B cell (primary cell): Measurements from ENCODE around the gene M1AP. TPM values are rescaled to one million over a fixed set of nuclear protein-coding genes. Genes with fewer than 3 reads are reported as not detected.

Experiments used
- ATAC-seq: fragments of 200-7000 bp; cut with Tn5 transposase; one replicate; pipeline ENCODE4 v1.10.0; 2021; ENCODE audit warnings: low read depth, mild to moderate bottlenecking, moderate number of reproducible peaks, moderate library complexity
- CTCF ChIA-PET: fragments of 350-600 bp; sonication (Branson Sonifier 250); formaldehyde crosslinking; loops from one replicate; lab custom pipeline; 2021; ENCODE audit warnings: antibody characterized with exemption, inconsistent platforms; lab: Charles Lee
- POLR2A ChIA-PET: fragments of 350-600 bp; sonication (Branson Sonifier 250); formaldehyde crosslinking; loops from one replicate; lab custom pipeline; 2021; ENCODE audit warnings: antibody characterized with exemption; lab: Charles Lee
- DNase-seq: peaks from one replicate; pipeline ENCODE4 v3.0.0; 2013
- H2AFZ ChIP-seq: 2 replicates; pipeline ENCODE4 v1.6.1; 2012; ENCODE audit warnings: mild to moderate bottlenecking, low read depth, low read length; ENCODE audit not compliant: insufficient read depth, poor library complexity, severe bottlenecking
- H3K27ac ChIP-seq, 2 donors: 1 replicate in 1 of 2; 2 replicates in 1 of 2; pipeline ENCODE4 v1.5.1; 2012 to 2013; ENCODE audit warnings: low read length in 2 of 2, mild to moderate bottlenecking in 2 of 2, moderate library complexity in 1 of 2
- H3K27me3 ChIP-seq, 4 experiments: fragments of 200-600 bp in 1 of 4; sonication (generic) in 1 of 4; replicated peaks in 1 of 4; 1 replicate in 2 of 4; 2 replicates in 2 of 4; pipeline versions ENCODE4 v1.6.1 to v1.7.0; 2013 to 2016; ENCODE audit warnings: low read length in 3 of 4, mild to moderate bottlenecking in 2 of 4, mixed read lengths in 1 of 4, moderate library complexity in 1 of 4; ENCODE audit not compliant: insufficient read depth in 4 of 4, control insufficient read depth in 3 of 4; ENCODE audit errors: control extremely low read depth in 1 of 4
- H3K36me3 ChIP-seq, 2 experiments: replicated peaks in 1 of 2; 1 replicate in 1 of 2; 2 replicates in 1 of 2; pipeline versions ENCODE4 v1.6.1 to v1.7.1; 2013; ENCODE audit warnings: low read length in 1 of 2; ENCODE audit not compliant: insufficient read depth in 2 of 2, control insufficient read depth in 1 of 2; ENCODE audit errors: control extremely low read depth in 1 of 2, extremely low read depth in 1 of 2
- H3K4me1 ChIP-seq, 2 donors: fragments of 200-600 bp in 1 of 2; sonication (generic) in 1 of 2; 1 replicate in 1 of 2; 2 replicates in 1 of 2; pipeline versions ENCODE4 v1.5.1 to v1.6.1; 2013 to 2017; ENCODE audit warnings: low read length in 2 of 2; ENCODE audit not compliant: control insufficient read depth in 2 of 2, insufficient read depth in 2 of 2
- H3K4me2 ChIP-seq: replicated peaks from 2 replicates; pipeline ENCODE3; 2012; ENCODE audit warnings: mild to moderate bottlenecking, low read depth, low read length; ENCODE audit not compliant: poor library complexity, severe bottlenecking
- H3K4me3 ChIP-seq, 5 experiments: fragments of 200-600 bp in 1 of 5; sonication (generic) in 1 of 5; 1 replicate in 3 of 5; 2 replicates in 2 of 5; pipeline versions ENCODE4 v1.5.1 to v1.7.0; 2011 to 2016; ENCODE audit warnings: low read length in 4 of 5, mild to moderate bottlenecking in 4 of 5, low read depth in 2 of 5, control low read depth in 1 of 5, moderate library complexity in 1 of 5; ENCODE audit not compliant: insufficient read depth in 1 of 5; ENCODE audit errors: control extremely low read depth in 1 of 5, extremely low read depth in 1 of 5
- H3K79me2 ChIP-seq: fragments of 200-600 bp; sonication (generic); one replicate; pipeline ENCODE4 v1.6.0; 2016; ENCODE audit warnings: low read length; ENCODE audit not compliant: control insufficient read depth, insufficient read depth
- H3K9ac ChIP-seq: fragments of 200-600 bp; sonication (generic); 2 replicates; pipeline ENCODE4 v1.6.1; 2017; ENCODE audit warnings: mild to moderate bottlenecking, low read length, moderate library complexity
- H3K9me3 ChIP-seq, 3 donors: one replicate each; pipeline versions ENCODE4 v1.6.1 to v1.7.1; 2013; ENCODE audit warnings: low read length in 2 of 3; ENCODE audit not compliant: control insufficient read depth in 2 of 3, insufficient read depth in 1 of 3; ENCODE audit errors: control extremely low read depth in 1 of 3
- H4K20me1 ChIP-seq: 2 replicates; pipeline ENCODE4 v1.6.0; 2012; ENCODE audit warnings: mild to moderate bottlenecking, low read length; ENCODE audit not compliant: insufficient read depth, control insufficient read depth, poor library complexity, severe bottlenecking
- H3K27ac Mint-ChIP-seq: one replicate; pipeline ENCODE4 v1.8.0; 2021; ENCODE audit warnings: mixed read lengths
- H3K27me3 Mint-ChIP-seq: one replicate; pipeline ENCODE4 v1.8.0; 2021; ENCODE audit warnings: mixed read lengths
- H3K4me1 Mint-ChIP-seq: one replicate; pipeline ENCODE4 v1.8.0; 2021; ENCODE audit warnings: mixed read lengths
- H3K4me3 Mint-ChIP-seq: one replicate; pipeline ENCODE4 v1.8.0; 2021; ENCODE audit warnings: mixed read lengths
- H3K9me3 Mint-ChIP-seq: one replicate; pipeline ENCODE4 v1.8.0; 2022; ENCODE audit warnings: mixed read lengths; ENCODE audit not compliant: insufficient read depth
- CTCF ChIP-seq: fragments of 200-600 bp; IDR thresholded peaks from one replicate; pipeline ENCODE4 v1.8.0; 2022; ENCODE audit warnings: antibody characterized with exemption, mild to moderate bottlenecking
- EZH2 ChIP-seq: IDR thresholded peaks from 2 replicates; pipeline ENCODE4 v1.6.1; 2012; ENCODE audit warnings: borderline replicate concordance, low read depth, mild to moderate bottlenecking, moderate library complexity, low read length; ENCODE audit not compliant: insufficient read depth, poor library complexity, severe bottlenecking
- WGBS: methylation state at CpG from one replicate; pipeline ENCODE4 v1.1.5; 2013; ENCODE audit warnings: missing lambda C conversion rate; ENCODE audit not compliant: insufficient coverage; 5-methylcytosine and 5-hydroxymethylcytosine counted together
- intact Hi-C: fragments of 100-400 bp; cut with micrococcal nuclease; formaldehyde crosslinking; loops from one replicate; pipeline ENCODE4 v1.10.0; 2022
- polyA plus RNA-seq: library from polyadenylated mRNA; depleted of rRNA; stranded (reverse); fragments of >200 nt; gene quantifications from 2 replicates; pipeline ENCODE4 v1.2.3, GENCODE V29; 2012
- total RNA-seq, 2 donors: library from RNA; stranded (reverse); fragments of 120-200 nt in 1 of 2; gene quantifications; 1 replicate in 1 of 2; 2 replicates in 1 of 2; pipeline versions ENCODE4 v1.2.3 to v1.2.4, GENCODE V29; 2013 to 2022

M1AP gene
- total and polyA plus RNA-seq, 2 donors (not counting 1 experiment from before 2014, with no cell fraction given): 0.15 TPM; not detected in 1

GRCh38 chr2:74515271-74515980, 132.7 kb downstream of the M1AP start:
- ATAC-seq: peak; percentile 22
- no peaks in the 10 kb centered on the region for H3K36me3 ChIP-seq
- H3K9me3 Mint-ChIP-seq: no peaks in the 10 kb centered on the region
- H3K4me3 ChIP-seq: peak overlapping the region in 4 of 5 experiments; percentile 15 to 68 (median 54)
- TF ChIP-seq EZH2: peak; percentile 56
- no peak for TF ChIP-seq CTCF
- no peaks in the 10 kb centered on the region for H3K79me2 ChIP-seq
- H3K27ac Mint-ChIP-seq: peak overlapping the region; percentile 26
- H4K20me1 ChIP-seq: peaks cover 6% of the 10 kb centered on the region
- peaks cover 36 to 50% of the 10 kb centered on the region in 2 donors for H3K4me1 ChIP-seq
- no peak overlapping the region for H3K27ac ChIP-seq
- peak overlapping the region; percentile 67 for H3K9ac ChIP-seq
- peaks cover 28% of the 10 kb centered on the region for H3K4me1 Mint-ChIP-seq
- peak; percentile 66 for DNase-seq
- H3K4me3 Mint-ChIP-seq: peak overlapping the region; percentile 82
- peaks cover 68% of the 10 kb centered on the region for H3K27me3 Mint-ChIP-seq
- intact Hi-C loops: no loop called here
- H2AFZ ChIP-seq: peak overlapping the region; percentile 71
- ChIA-PET POLR2A (interaction anchor here (0.9 to 1.7 kb wide), 4 partner anchors 11 to 53 kb away, joined by 3 to 7 read pairs (median 4); partner anchors contain the start of genes AUP1, HTRA2 and LBX2), CTCF (interaction anchor here (1.6 kb wide), 1 partner anchor 72 kb away, joined by 4 read pairs; no protein-coding TSS in a partner anchor)
- peaks cover 0 to 31% (median 1%) of the 10 kb centered on the region in 3 donors for H3K9me3 ChIP-seq
- peak overlapping the region; percentile 96 for H3K4me2 ChIP-seq
- peaks cover 2 to 94% (median 69%) of the 10 kb centered on the region in 4 experiments for H3K27me3 ChIP-seq
- 5% methylated on average over 60 of the region's 60 CpGs for WGBS
